ENCODE data around the gene SPINK2.

- no peak for TF ChIP-seq CTCF (IDR thresholded peaks at IDR 0.05; ENCODE audit: extremely low read depth in 1 of 2, insufficient read depth in 1 of 2, low read depth in 1 of 2, low read length in 2 of 2)
- TF ChIP-seq POLR2A (IDR thresholded peaks at IDR 0.05; ENCODE audit: low read depth, low read length) = no peak
- no peak for TF ChIP-seq MAX (IDR thresholded peaks at IDR 0.05; ENCODE audit: insufficient read depth, insufficient read length)
- no peak for TF ChIP-seq POLR2AphosphoS5 (IDR thresholded peaks at IDR 0.05; ENCODE audit: insufficient read depth, low read depth, low read length)
These were observed 23.5 kb upstream of the SPINK2 start for GRCh38 chr4:56844802-56845580.

Measured in endothelial cell of umbilical vein (primary cell).